Right cardiac atrium (tissue), 5 donors: ENCODE data around the gene TMOD1. TPM values are rescaled to one million over a fixed set of nuclear protein-coding genes. Genes with fewer than 3 reads are reported as not detected.

Experiments
- ATAC-seq, 2 donors: fragments of 200-7000 bp; cut with Tn5 transposase; one replicate each; pipeline versions ENCODE4 v1.8.0 to v1.9.1; 2020; ENCODE audit warnings: moderate library complexity in 2 of 2, mild to moderate bottlenecking in 1 of 2
- DNase-seq, 3 donors: peaks; one replicate each; pipeline ENCODE4 v3.0.0-alpha.2; 2020
- H3K27ac ChIP-seq: one replicate; pipeline ENCODE4 v1.5.1; 2013; ENCODE audit warnings: mild to moderate bottlenecking, low read length, control low read depth, moderate library complexity
- H3K27me3 ChIP-seq: one replicate; pipeline ENCODE4 v1.6.1; 2013; ENCODE audit not compliant: control insufficient read depth, insufficient read depth
- H3K4me1 ChIP-seq: one replicate; pipeline ENCODE4 v1.6.1; 2013; ENCODE audit warnings: low read length; ENCODE audit not compliant: control insufficient read depth, insufficient read depth
- H3K4me3 ChIP-seq: one replicate; pipeline ENCODE4 v1.5.1; 2013; ENCODE audit warnings: low read length, control low read depth
- H3K9me3 ChIP-seq: one replicate; pipeline ENCODE4 v1.6.1; 2013; ENCODE audit warnings: low read length; ENCODE audit not compliant: control insufficient read depth
- WGBS: extraction: QIAGEN DNeasy Blood & Tissue Kit; methylation state at CpG from one replicate; pipeline ENCODE4 v1.1.7; 2013; 5-methylcytosine and 5-hydroxymethylcytosine counted together
- intact Hi-C, 4 donors: fragments of 100-400 bp; cut with DNase I; formaldehyde crosslinking; loops; one replicate each; pipeline versions ENCODE4 v1.11.0 to v1.14.0; 2022 to 2023
- polyA plus RNA-seq: library from polyadenylated mRNA; stranded (reverse); fragments of 200-250 nt; gene quantifications from one replicate; pipeline ENCODE4 v1.2.3, GENCODE V29; 2013
- total RNA-seq, 4 donors: library from RNA; stranded (reverse); fragmentation: NEBNext Ultra II Directional; extraction: Animal tissue kit (Norgen Biotek cat#: 25700); gene quantifications; one replicate each; pipeline ENCODE4 v1.2.1, GENCODE V29; 2021
- donor health status: healthy with polysubstance abuse.
- donor health status: DM: no; HTN: yes; CAD: no.
- donor health status: DM: no; HTN: no; CAD: no.
- donor health status: DM: no; HTN: yes; CAD: no; lungs with severe emphysema.
- donor health status: DM: yes; HTN: yes; CAD: no.

TMOD1 gene
- total and polyA plus RNA-seq, 5 donors = 177 to 220 (median 197) TPM

- ATAC-seq (no peak), DNase-seq (no peak)
- WGBS = 60% methylated on average over 3 of the region's 3 CpGs
- peak overlapping the region; percentile 90 for H3K27ac ChIP-seq
- no peak overlapping the region for H3K4me3 ChIP-seq
- intact Hi-C loops = loop anchor here in 1 of 4 donors (5.0 kb wide), 1 partner anchor 36 kb away; no protein-coding TSS in a partner anchor
- peaks cover 38% of the 10 kb centered on the region for H3K4me1 ChIP-seq
- no peaks in the 10 kb centered on the region for H3K9me3 ChIP-seq
- H3K27me3 ChIP-seq = no peaks in the 10 kb centered on the region
These were observed 57.2 kb downstream of the TMOD1 start for GRCh38 chr9:97558701-97559101.

GRCh38 chr9:97559111-97559514 is 57.6 kb downstream of the TMOD1 start:
- 72% methylated on average over 10 of the region's 10 CpGs for WGBS
- Histone ChIP-seq H3K27me3 (no peaks in the 10 kb centered on the region), H3K4me1 (peaks cover 42% of the 10 kb centered on the region), H3K4me3 (no peak overlapping the region), H3K9me3 (no peaks in the 10 kb centered on the region), H3K27ac (peak overlapping the region; percentile 90)
- DNase-seq (peak in 1 of 3 donors; percentile 48), ATAC-seq (no peak)
- intact Hi-C loops = loop anchor here in 1 of 4 donors (5.0 kb wide), 1 partner anchor 37 kb away; no protein-coding TSS in a partner anchor

GRCh38 chr9:97560154-97560553 is 58.7 kb downstream of the TMOD1 start:
- WGBS = 87% methylated on average over 6 of the region's 6 CpGs
- no peaks in the 10 kb centered on the region for H3K27me3 ChIP-seq
- no peak overlapping the region for H3K4me3 ChIP-seq
- intact Hi-C loops = no loop called here
- H3K9me3 ChIP-seq = no peaks in the 10 kb centered on the region
- H3K27ac ChIP-seq = peak overlapping the region; percentile 25
- no peak for ATAC-seq
- DNase-seq = no peak
- H3K4me1 ChIP-seq = peaks cover 40% of the 10 kb centered on the region

GRCh38 chr9:97560851-97561250 is 59.4 kb downstream of the TMOD1 start:
- ATAC-seq (no peak), DNase-seq (peak in 1 of 3 donors; percentile 63)
- intact Hi-C loops = no loop called here
- Histone ChIP-seq H3K4me3 (no peak overlapping the region), H3K27me3 (no peaks in the 10 kb centered on the region), H3K4me1 (peaks cover 37% of the 10 kb centered on the region), H3K27ac (peak overlapping the region; percentile 30), H3K9me3 (no peaks in the 10 kb centered on the region)

GRCh38 chr9:97561501-97561900 is 60.0 kb downstream of the TMOD1 start:
- 68% methylated on average over 3 of the region's 3 CpGs for WGBS
- peak overlapping the region; percentile 48 for H3K27ac ChIP-seq
- DNase-seq (no peak), ATAC-seq (no peak)
- no peak overlapping the region for H3K4me3 ChIP-seq
- peaks cover 31% of the 10 kb centered on the region for H3K4me1 ChIP-seq
- intact Hi-C loops = no loop called here
- no peaks in the 10 kb centered on the region for H3K9me3 ChIP-seq
- H3K27me3 ChIP-seq = no peaks in the 10 kb centered on the region

- H3K27me3 ChIP-seq = no peaks in the 10 kb centered on the region
- peak overlapping the region; percentile 21 for H3K27ac ChIP-seq
- H3K9me3 ChIP-seq = no peaks in the 10 kb centered on the region
- ATAC-seq (no peak), DNase-seq (peak in 1 of 3 donors; percentile 44)
- intact Hi-C loops = no loop called here
- H3K4me3 ChIP-seq = no peak overlapping the region
- 88% methylated on average over 5 of the region's 5 CpGs for WGBS
- peaks cover 23% of the 10 kb centered on the region for H3K4me1 ChIP-seq
These were observed 61.1 kb downstream of the TMOD1 start for GRCh38 chr9:97562542-97562941.

GRCh38 chr9:97563458-97564135 is 62.1 kb downstream of the TMOD1 start:
- intact Hi-C loops = no loop called here
- no peak overlapping the region for H3K4me3 ChIP-seq
- no peaks in the 10 kb centered on the region for H3K9me3 ChIP-seq
- H3K4me1 ChIP-seq = peaks cover 23% of the 10 kb centered on the region
- no peaks in the 10 kb centered on the region for H3K27me3 ChIP-seq
- peak overlapping the region; percentile 50 for H3K27ac ChIP-seq
- DNase-seq (peak in 1 of 3 donors; percentile 37), ATAC-seq (peak; percentile 25 to 43)
- WGBS = 44% methylated on average over 13 of the region's 13 CpGs

GRCh38 chr9:97564291-97565175 is 63.1 kb downstream of the TMOD1 start:
- Histone ChIP-seq H3K4me1 (peaks cover 20% of the 10 kb centered on the region), H3K27ac (peak overlapping the region; percentile 50), H3K4me3 (no peak overlapping the region), H3K9me3 (no peaks in the 10 kb centered on the region), H3K27me3 (no peaks in the 10 kb centered on the region)
- DNase-seq (peak in 2 of 3 donors; percentile 46 to 65), ATAC-seq (peak; percentile 56 to 71)
- 36% methylated on average over 14 of the region's 14 CpGs for WGBS
- intact Hi-C loops = no loop called here

GRCh38 chr9:97565262-97565661 is 63.8 kb downstream of the TMOD1 start:
- Histone ChIP-seq H3K9me3 (no peaks in the 10 kb centered on the region), H3K27me3 (no peaks in the 10 kb centered on the region), H3K27ac (no peak overlapping the region), H3K4me3 (no peak overlapping the region), H3K4me1 (peaks cover 20% of the 10 kb centered on the region)
- 72% methylated on average over 5 of the region's 5 CpGs for WGBS
- no peak for ATAC-seq
- no peak for DNase-seq
- intact Hi-C loops = no loop called here

GRCh38 chr9:97567182-97567893 is 65.9 kb downstream of the TMOD1 start:
- no peak for DNase-seq
- H3K27ac ChIP-seq = no peak overlapping the region
- H3K27me3 ChIP-seq = no peaks in the 10 kb centered on the region
- intact Hi-C loops = no loop called here
- H3K4me3 ChIP-seq = no peak overlapping the region
- H3K4me1 ChIP-seq = peaks cover 19% of the 10 kb centered on the region
- no peaks in the 10 kb centered on the region for H3K9me3 ChIP-seq
- WGBS = 73% methylated on average over 9 of the region's 9 CpGs
- no peak for ATAC-seq

GRCh38 chr9:97567894-97568202 is 66.4 kb downstream of the TMOD1 start:
- Histone ChIP-seq H3K27me3 (no peaks in the 10 kb centered on the region), H3K4me1 (peaks cover 19% of the 10 kb centered on the region), H3K9me3 (no peaks in the 10 kb centered on the region), H3K4me3 (no peak overlapping the region), H3K27ac (no peak overlapping the region)
- DNase-seq = peak in 1 of 3 donors; percentile 46
- peak in 1 of 2 donors; percentile 11 for ATAC-seq
- 39% methylated on average over 4 of the region's 4 CpGs for WGBS
- intact Hi-C loops = no loop called here
